CD4-positive, alpha-beta memory T cell (primary cell): Measurements from ENCODE around the gene LRRC45. TPM values are rescaled to one million over a fixed set of nuclear protein-coding genes. Genes with fewer than 3 reads are reported as not detected.

ENCODE experiments used
- polyA plus RNA-seq, 2 donors: library from polyadenylated mRNA; unstranded; fragments of 300-500 nt; fragmentation: Illumina TruSeq; gene quantifications; one replicate each; pipeline ENCODE4 v1.2.3, GENCODE V29; 2021
- total RNA-seq, 2 experiments: library from RNA; stranded (reverse); gene quantifications; one replicate each; pipeline ENCODE4 v1.2.3, GENCODE V29; 2021

LRRC45 gene
- total and polyA plus RNA-seq, 4 experiments from 2014 or later: 5.7 to 18.7 (median 13.1) TPM

Other genes starting within 250 kb of the LRRC45 start
- not detected for gene GCGR, start 219.2 kb upstream of the LRRC45 start, total RNA-seq
- gene GCGR, start 219.2 kb upstream of the LRRC45 start, polyA plus RNA-seq: not detected
- 10 to 100 TPM; 65.8 to 71.0 TPM for gene MCRIP1, start 190.0 kb upstream of the LRRC45 start, total RNA-seq
- 10 to 100 TPM; 66.7 to 87.2 TPM for gene MCRIP1, start 190.0 kb upstream of the LRRC45 start, polyA plus RNA-seq
- gene PPP1R27, start 188.3 kb upstream of the LRRC45 start, total RNA-seq: not detected
- gene PPP1R27, start 188.3 kb upstream of the LRRC45 start, polyA plus RNA-seq: under 1 TPM in 1 of 2 donors, not detected in 1; 0.18 TPM
- gene P4HB, start 162.8 kb upstream of the LRRC45 start, total RNA-seq: 100 to 1,000 TPM; 392 to 409 TPM
- 100 to 1,000 TPM; 272 to 339 TPM for gene P4HB, start 162.8 kb upstream of the LRRC45 start, polyA plus RNA-seq
- 100 to 1,000 TPM; 380 to 382 TPM for gene ARHGDIA, start 152.0 kb upstream of the LRRC45 start, total RNA-seq
- 100 to 1,000 TPM in 1 of 2 donors, 10 to 100 TPM in 1; 84.8 to 205 TPM for gene ARHGDIA, start 152.0 kb upstream of the LRRC45 start, polyA plus RNA-seq
- gene ALYREF, start 131.7 kb upstream of the LRRC45 start, total RNA-seq: 10 to 100 TPM; 47.2 to 47.7 TPM
- 10 to 100 TPM; 23.3 to 50.8 TPM for gene ALYREF, start 131.7 kb upstream of the LRRC45 start, polyA plus RNA-seq
- 10 to 100 TPM; 53.8 to 57.0 TPM for gene ANAPC11, start 131.6 kb upstream of the LRRC45 start, total RNA-seq
- gene ANAPC11, start 131.6 kb upstream of the LRRC45 start, polyA plus RNA-seq: 100 to 1,000 TPM; 262 to 267 TPM
- gene NPB, start 121.1 kb upstream of the LRRC45 start, total RNA-seq: under 1 TPM; 0.61 to 0.79 TPM
- not detected for gene NPB, start 121.1 kb upstream of the LRRC45 start, polyA plus RNA-seq
- 10 to 100 TPM; 43.5 to 48.3 TPM for gene PCYT2, start 111.9 kb upstream of the LRRC45 start, total RNA-seq
- 10 to 100 TPM; 27.8 to 30.3 TPM for gene PCYT2, start 111.9 kb upstream of the LRRC45 start, polyA plus RNA-seq
- 10 to 100 TPM; 87.8 to 91.9 TPM for gene SIRT7, start 105.1 kb upstream of the LRRC45 start, total RNA-seq
- 10 to 100 TPM; 31.5 to 45.0 TPM for gene SIRT7, start 105.1 kb upstream of the LRRC45 start, polyA plus RNA-seq
- gene MAFG, start 95.6 kb upstream of the LRRC45 start, total RNA-seq: 10 to 100 TPM; 16.0 to 16.3 TPM
- 1 to 10 TPM; 2.1 to 3.5 TPM for gene MAFG, start 95.6 kb upstream of the LRRC45 start, polyA plus RNA-seq
- 1 to 10 TPM in 1 of 2 experiments, under 1 TPM in 1; 0.64 to 1.1 TPM for gene PYCR1, start 86.0 kb upstream of the LRRC45 start, total RNA-seq
- 1 to 10 TPM in 1 of 2 donors, under 1 TPM in 1; 0.54 to 3.1 TPM for gene PYCR1, start 86.0 kb upstream of the LRRC45 start, polyA plus RNA-seq
- not detected for gene MYADML2, start 76.1 kb upstream of the LRRC45 start, total RNA-seq
- not detected for gene MYADML2, start 76.1 kb upstream of the LRRC45 start, polyA plus RNA-seq
- not detected for gene NOTUM, start 62.1 kb upstream of the LRRC45 start, total RNA-seq
- not detected for gene NOTUM, start 62.1 kb upstream of the LRRC45 start, polyA plus RNA-seq
- gene ASPSCR1, start 45.7 kb upstream of the LRRC45 start, total RNA-seq: 10 to 100 TPM; 40.4 to 40.6 TPM
- 10 to 100 TPM; 25.1 to 36.7 TPM for gene ASPSCR1, start 45.7 kb upstream of the LRRC45 start, polyA plus RNA-seq
- 10 to 100 TPM; 33.4 to 35.4 TPM for gene CENPX, start 427 bp upstream of the LRRC45 start, total RNA-seq
- gene CENPX, start 427 bp upstream of the LRRC45 start, polyA plus RNA-seq: 10 to 100 TPM; 37.9 to 70.8 TPM
- gene RAC3, start 8.4 kb downstream of the LRRC45 start, total RNA-seq: 1 to 10 TPM in 1 of 2 experiments, under 1 TPM in 1; 0.86 to 2.3 TPM
- under 1 TPM in 1 of 2 donors, not detected in 1; 0.44 TPM for gene RAC3, start 8.4 kb downstream of the LRRC45 start, polyA plus RNA-seq
- 10 to 100 TPM; 65.9 to 68.2 TPM for gene DCXR, start 14.4 kb downstream of the LRRC45 start, total RNA-seq
- gene DCXR, start 14.4 kb downstream of the LRRC45 start, polyA plus RNA-seq: 100 to 1,000 TPM; 118 to 164 TPM
- 10 to 100 TPM; 37.6 to 44.0 TPM for gene RFNG, start 28.5 kb downstream of the LRRC45 start, total RNA-seq
- gene RFNG, start 28.5 kb downstream of the LRRC45 start, polyA plus RNA-seq: 1 to 10 TPM; 6.2 to 8.2 TPM
- 10 to 100 TPM; 85.1 to 89.0 TPM for gene GPS1, start 28.6 kb downstream of the LRRC45 start, total RNA-seq
- 100 to 1,000 TPM; 139 to 148 TPM for gene GPS1, start 28.6 kb downstream of the LRRC45 start, polyA plus RNA-seq
- 100 to 1,000 TPM; 139 to 141 TPM for gene DUS1L, start 42.5 kb downstream of the LRRC45 start, total RNA-seq
- gene DUS1L, start 42.5 kb downstream of the LRRC45 start, polyA plus RNA-seq: 100 to 1,000 TPM in 1 of 2 donors, 10 to 100 TPM in 1; 48.1 to 138 TPM
- 10 to 100 TPM; 26.5 to 27.7 TPM for gene FASN, start 74.9 kb downstream of the LRRC45 start, total RNA-seq
- 1 to 10 TPM in 1 of 2 donors, under 1 TPM in 1; 0.03 to 3.5 TPM for gene FASN, start 74.9 kb downstream of the LRRC45 start, polyA plus RNA-seq
- 10 to 100 TPM; 80.5 to 88.7 TPM for gene CCDC57, start 189.5 kb downstream of the LRRC45 start, total RNA-seq
- gene CCDC57, start 189.5 kb downstream of the LRRC45 start, polyA plus RNA-seq: 10 to 100 TPM; 41.6 to 43.6 TPM
- 10 to 100 TPM; 30.3 to 31.4 TPM for gene SLC16A3, start 205.7 kb downstream of the LRRC45 start, total RNA-seq
- gene SLC16A3, start 205.7 kb downstream of the LRRC45 start, polyA plus RNA-seq: 1 to 10 TPM; 1.4 to 5.6 TPM